NB4 (cell line): Measurements from ENCODE around the gene ADAM10.

Experiments used
- MYC ChIP-seq: IDR thresholded peaks from 2 replicates; pipeline ENCODE4 v1.6.1; 2011; ENCODE audit warnings: low read depth, low read length
- POLR2A ChIP-seq: IDR thresholded peaks from 2 replicates; pipeline ENCODE4 v1.6.1; 2011; ENCODE audit warnings: mild to moderate bottlenecking; ENCODE audit not compliant: insufficient read length; ENCODE audit errors: extremely low read depth
- TF ChIP-seq, protein P1 (sequence below): IDR thresholded peaks from one replicate; pipeline ENCODE4 v1.5.1; 2012; ENCODE audit warnings: low read depth, low read length
- TF ChIP-seq, protein P2 (sequence below): IDR thresholded peaks from 2 replicates; pipeline ENCODE4 v1.6.1; 2011; ENCODE audit warnings: low read depth, low read length

DNA sequence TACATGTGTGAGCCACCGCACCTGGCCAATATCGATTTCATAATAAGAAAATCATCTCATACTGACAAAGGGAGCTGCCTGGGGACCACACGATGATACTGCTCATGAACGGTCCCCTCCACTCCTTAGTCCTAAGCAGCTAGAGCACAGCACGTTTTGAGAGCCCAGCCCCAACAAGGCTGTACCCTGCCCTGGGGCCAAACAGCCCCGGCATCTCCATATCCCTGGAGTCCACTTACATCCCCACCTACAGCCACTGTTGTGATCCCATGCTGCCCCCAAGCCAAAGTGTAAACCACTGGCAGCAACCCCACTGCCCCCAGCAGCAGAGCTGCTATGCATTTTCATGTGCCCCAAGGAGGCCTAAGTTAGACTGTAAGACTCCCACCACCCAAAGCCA, 52.8 kb downstream of the ADAM10 start:
- TF ChIP-seq POLR2A (no peak), MYC (no peak)
- TF ChIP-seq, protein P1, sequence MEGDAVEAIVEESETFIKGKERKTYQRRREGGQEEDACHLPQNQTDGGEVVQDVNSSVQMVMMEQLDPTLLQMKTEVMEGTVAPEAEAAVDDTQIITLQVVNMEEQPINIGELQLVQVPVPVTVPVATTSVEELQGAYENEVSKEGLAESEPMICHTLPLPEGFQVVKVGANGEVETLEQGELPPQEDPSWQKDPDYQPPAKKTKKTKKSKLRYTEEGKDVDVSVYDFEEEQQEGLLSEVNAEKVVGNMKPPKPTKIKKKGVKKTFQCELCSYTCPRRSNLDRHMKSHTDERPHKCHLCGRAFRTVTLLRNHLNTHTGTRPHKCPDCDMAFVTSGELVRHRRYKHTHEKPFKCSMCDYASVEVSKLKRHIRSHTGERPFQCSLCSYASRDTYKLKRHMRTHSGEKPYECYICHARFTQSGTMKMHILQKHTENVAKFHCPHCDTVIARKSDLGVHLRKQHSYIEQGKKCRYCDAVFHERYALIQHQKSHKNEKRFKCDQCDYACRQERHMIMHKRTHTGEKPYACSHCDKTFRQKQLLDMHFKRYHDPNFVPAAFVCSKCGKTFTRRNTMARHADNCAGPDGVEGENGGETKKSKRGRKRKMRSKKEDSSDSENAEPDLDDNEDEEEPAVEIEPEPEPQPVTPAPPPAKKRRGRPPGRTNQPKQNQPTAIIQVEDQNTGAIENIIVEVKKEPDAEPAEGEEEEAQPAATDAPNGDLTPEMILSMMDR = no peak
- TF ChIP-seq, protein P2, sequence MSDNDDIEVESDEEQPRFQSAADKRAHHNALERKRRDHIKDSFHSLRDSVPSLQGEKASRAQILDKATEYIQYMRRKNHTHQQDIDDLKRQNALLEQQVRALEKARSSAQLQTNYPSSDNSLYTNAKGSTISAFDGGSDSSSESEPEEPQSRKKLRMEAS = no peak
